Glutamatergic neuron (in vitro differentiated cells): Measurements from ENCODE around the gene KRT32. TPM values are rescaled to one million over a fixed set of nuclear protein-coding genes. Genes with fewer than 3 reads are reported as not detected.

Source experiments
- DNase-seq: peaks from one replicate; pipeline ENCODE4 v3.0.0; 2022
- H3K27ac Mint-ChIP-seq: one replicate; pipeline ENCODE4 v1.8.0; 2020; ENCODE audit warnings: mild to moderate bottlenecking, mixed read lengths, inconsistent platforms; ENCODE audit not compliant: unreplicated experiment
- H3K27me3 Mint-ChIP-seq: one replicate; pipeline ENCODE4 v1.8.0; 2020; ENCODE audit warnings: mild to moderate bottlenecking, moderate library complexity, mixed read lengths, inconsistent platforms; ENCODE audit not compliant: unreplicated experiment
- H3K36me3 Mint-ChIP-seq: one replicate; pipeline ENCODE4 v1.8.0; 2020; ENCODE audit warnings: mild to moderate bottlenecking, mixed read lengths, inconsistent platforms; ENCODE audit not compliant: unreplicated experiment
- H3K4me1 Mint-ChIP-seq: one replicate; pipeline ENCODE4 v1.8.0; 2020; ENCODE audit warnings: mild to moderate bottlenecking, low read depth, mixed read lengths, inconsistent platforms; ENCODE audit not compliant: unreplicated experiment
- H3K4me3 Mint-ChIP-seq: one replicate; pipeline ENCODE4 v1.8.0; 2020; ENCODE audit warnings: mild to moderate bottlenecking, mixed read lengths, inconsistent platforms; ENCODE audit not compliant: unreplicated experiment
- H3K9me3 Mint-ChIP-seq: one replicate; pipeline ENCODE4 v1.8.0; 2020; ENCODE audit warnings: mild to moderate bottlenecking, moderate library complexity, mixed read lengths, inconsistent platforms; ENCODE audit not compliant: unreplicated experiment
- total RNA-seq: library from RNA; stranded (reverse); fragmentation: NEBNext Ultra II Directional; extraction: Animal tissue kit (Norgen Biotek cat#: 25700); gene quantifications from one replicate; pipeline ENCODE4 v1.2.1, GENCODE V29; 2021; ENCODE audit not compliant: unreplicated experiment
- TF ChIP-seq, protein P1 (sequence below): fragments of 200-600 bp; sonication (generic); IDR thresholded peaks from one replicate; pipeline ENCODE4 v1.5.0; 2021; ENCODE audit not compliant: partially characterized antibody, unreplicated experiment

KRT32 gene
- total RNA-seq, 1 donor from 2014 or later: not detected

DNA sequence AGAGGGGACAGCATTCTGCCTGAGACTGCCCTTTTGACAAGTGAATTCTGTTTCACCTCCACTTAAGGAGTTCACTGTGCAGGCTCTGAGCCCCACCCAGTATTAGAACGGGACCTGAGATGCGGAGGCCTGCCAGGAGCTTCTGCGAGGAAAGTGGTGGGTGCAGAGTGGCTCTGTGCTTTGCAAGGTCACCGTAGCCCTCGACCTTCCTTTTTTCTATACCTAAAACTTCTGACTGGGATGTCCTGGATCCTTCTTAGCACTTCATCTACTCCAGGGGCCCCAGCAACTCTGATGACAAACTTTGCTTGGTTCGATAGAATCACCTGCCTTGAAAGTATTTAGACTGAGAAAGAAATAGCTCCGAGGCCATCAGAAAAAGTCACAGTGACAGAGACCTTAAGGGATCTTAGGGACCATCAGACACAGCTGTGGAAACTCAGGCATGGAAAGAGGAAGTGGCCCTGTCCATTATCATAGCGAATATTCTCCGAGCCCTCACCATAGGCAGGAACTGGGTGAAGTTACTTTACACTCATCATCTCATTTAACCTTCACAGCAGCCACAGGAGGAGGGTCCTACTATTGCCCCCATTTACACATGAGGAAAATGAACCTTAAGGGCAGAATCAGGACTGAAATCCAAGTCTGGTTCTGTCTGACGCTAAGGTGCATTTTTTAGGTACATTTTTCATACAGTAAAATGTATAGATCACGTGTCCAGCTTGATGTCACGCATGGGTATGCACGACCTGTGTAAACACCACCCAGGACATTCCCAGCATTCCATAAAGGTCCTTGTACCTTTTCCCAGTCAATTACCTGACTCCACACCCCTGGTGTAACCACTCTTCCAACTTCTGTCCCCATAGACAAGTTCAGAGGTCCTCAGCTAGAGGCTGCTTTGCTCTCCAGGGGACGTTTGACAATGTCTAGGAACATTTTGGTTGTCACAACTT is 38.9 kb upstream of the KRT32 start:
- Mint-ChIP-seq H3K27ac (no peak overlapping the region), H3K4me1 (peaks cover 3% of the 10 kb centered on the region), H3K4me3 (no peak overlapping the region), H3K27me3 (peaks cover 2% of the 10 kb centered on the region), H3K9me3 (peaks cover 1% of the 10 kb centered on the region), H3K36me3 (no peaks in the 10 kb centered on the region)
- TF ChIP-seq, protein P1, sequence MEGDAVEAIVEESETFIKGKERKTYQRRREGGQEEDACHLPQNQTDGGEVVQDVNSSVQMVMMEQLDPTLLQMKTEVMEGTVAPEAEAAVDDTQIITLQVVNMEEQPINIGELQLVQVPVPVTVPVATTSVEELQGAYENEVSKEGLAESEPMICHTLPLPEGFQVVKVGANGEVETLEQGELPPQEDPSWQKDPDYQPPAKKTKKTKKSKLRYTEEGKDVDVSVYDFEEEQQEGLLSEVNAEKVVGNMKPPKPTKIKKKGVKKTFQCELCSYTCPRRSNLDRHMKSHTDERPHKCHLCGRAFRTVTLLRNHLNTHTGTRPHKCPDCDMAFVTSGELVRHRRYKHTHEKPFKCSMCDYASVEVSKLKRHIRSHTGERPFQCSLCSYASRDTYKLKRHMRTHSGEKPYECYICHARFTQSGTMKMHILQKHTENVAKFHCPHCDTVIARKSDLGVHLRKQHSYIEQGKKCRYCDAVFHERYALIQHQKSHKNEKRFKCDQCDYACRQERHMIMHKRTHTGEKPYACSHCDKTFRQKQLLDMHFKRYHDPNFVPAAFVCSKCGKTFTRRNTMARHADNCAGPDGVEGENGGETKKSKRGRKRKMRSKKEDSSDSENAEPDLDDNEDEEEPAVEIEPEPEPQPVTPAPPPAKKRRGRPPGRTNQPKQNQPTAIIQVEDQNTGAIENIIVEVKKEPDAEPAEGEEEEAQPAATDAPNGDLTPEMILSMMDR: no peak
- no peak for DNase-seq

DNA sequence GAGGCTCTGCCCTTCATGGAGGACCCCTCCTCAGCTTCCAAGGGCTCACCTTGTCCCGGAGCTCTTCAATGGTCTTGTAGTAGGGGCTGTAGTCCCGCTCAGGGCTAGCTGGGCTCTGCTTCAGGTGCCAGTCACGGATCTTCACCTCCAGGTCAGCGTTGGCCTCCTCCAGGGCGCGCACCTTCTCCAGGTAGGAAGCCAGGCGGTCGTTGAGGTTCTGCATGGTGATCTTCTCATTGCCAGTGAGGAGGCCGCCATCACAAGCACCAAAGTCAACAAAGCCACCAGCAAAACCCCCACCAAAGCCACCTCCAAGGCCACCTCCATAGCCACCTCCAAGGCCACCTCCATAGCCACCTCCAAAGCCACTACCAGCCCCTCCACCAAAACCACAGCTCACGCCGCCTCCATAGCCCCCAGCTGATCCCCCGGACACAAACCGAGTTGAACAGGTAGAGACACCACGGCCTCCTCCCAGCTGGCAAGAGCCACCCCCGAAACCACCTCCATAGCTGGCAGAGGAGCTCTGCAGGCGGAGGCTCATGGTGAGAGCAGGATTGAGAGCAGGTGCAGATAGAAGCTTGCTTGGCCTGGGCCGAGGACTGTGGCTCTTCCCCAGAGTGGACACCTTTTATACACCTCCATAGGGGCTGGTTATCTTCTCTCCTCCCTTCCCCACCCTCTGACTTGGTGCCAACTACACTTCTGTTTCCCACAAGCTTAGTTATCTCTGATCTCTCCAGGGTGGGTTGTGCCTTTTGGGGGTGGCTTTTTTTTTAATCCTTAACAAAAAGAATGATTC is 38.0 kb upstream of the KRT32 start, which contains the start of gene KRT13:
Gene KRT13 (minus strand): TSS at position 606 of the 802 bp plus-strand sequence. CDS start 62 bp downstream, at position 544.
- Mint-ChIP-seq H3K27ac (no peak within 1 kb of the TSS), H3K4me1 (no peaks in the 10 kb centered on the region), H3K36me3 (no peaks in the 10 kb centered on the region), H3K27me3 (peaks cover 5% of the 10 kb centered on the region), H3K9me3 (peaks cover 3% of the 10 kb centered on the region), H3K4me3 (no peak within 1 kb of the TSS)
- TF ChIP-seq, protein P1: no peak
- DNase-seq: no peak

DNA sequence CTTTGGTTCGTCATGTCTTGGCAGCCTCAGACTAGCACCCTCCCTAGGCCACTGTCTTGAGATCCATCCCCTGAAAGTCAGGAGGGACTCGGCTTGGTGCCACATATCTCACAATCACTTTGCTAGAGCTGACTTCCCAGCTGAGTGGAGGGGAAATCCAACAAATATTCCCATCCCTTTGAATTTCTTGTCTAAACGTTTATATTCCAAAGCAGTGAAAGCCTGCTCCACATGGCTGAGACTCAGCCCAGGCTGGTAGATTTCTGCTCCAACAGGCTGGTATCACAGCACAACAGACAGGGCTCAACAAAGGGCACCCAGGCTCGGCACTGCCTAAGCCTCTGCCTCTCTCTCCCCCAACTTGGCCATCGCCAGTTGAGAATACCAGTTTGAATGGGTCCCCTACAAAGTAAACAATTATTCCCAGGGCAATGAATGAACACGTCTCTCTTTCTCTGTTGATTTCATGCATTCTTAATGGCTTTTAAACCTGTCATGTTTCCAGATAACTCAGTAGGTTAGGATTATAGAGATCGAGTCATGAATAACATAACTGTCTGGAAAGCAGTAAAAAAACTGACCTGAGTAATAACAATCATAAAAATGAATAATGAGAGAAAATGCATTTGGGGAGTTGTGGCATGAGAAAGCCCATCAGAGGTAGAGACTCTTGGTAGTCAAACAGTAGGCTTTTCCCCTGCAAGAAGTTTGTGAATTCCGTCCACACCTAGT is 37.2 kb upstream of the KRT32 start:
- Mint-ChIP-seq H3K4me3 (no peak overlapping the region), H3K36me3 (no peaks in the 10 kb centered on the region), H3K27me3 (peaks cover 5% of the 10 kb centered on the region), H3K9me3 (peaks cover 3% of the 10 kb centered on the region), H3K4me1 (no peaks in the 10 kb centered on the region), H3K27ac (no peak overlapping the region)
- TF ChIP-seq, protein P1: no peak
- no peak for DNase-seq

DNA sequence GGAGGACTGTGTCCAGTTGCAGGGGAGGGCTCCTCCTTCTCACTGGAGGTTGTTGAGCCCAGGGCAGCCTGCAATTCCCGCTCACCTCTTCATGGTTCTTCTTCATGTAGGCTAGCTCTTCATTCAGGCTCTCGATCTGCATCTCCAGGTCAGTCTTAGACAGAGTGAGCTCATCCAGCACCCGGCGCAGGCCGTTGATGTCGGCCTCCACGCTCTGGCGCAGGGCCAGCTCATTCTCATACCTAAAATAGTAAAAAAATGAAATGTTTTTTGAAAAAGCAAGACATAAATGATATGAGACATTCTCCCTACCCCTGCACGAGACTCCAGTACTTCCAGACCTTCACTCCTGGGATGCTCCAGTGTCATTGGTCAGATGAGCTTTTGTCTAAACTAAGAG is 36.0 kb upstream of the KRT32 start:
- H3K36me3 Mint-ChIP-seq: no peaks in the 10 kb centered on the region
- no peak for DNase-seq
- TF ChIP-seq, protein P1: no peak
- no peaks in the 10 kb centered on the region for H3K4me1 Mint-ChIP-seq
- peaks cover 3% of the 10 kb centered on the region for H3K9me3 Mint-ChIP-seq
- H3K27me3 Mint-ChIP-seq: peaks cover 11% of the 10 kb centered on the region
- H3K27ac Mint-ChIP-seq: no peak overlapping the region
- no peak overlapping the region for H3K4me3 Mint-ChIP-seq
